Lung microvascular endothelial cell (primary cell): Measurements from ENCODE around the gene EEF2K. TPM values are rescaled to one million over a fixed set of nuclear protein-coding genes. Genes with fewer than 3 reads are reported as not detected.

ENCODE experiments used
- DNase-seq, 2 donors: peaks; one replicate each; pipeline versions ENCODE4 v3.0.0 to v3.0.0-alpha.2; 2010; ENCODE audit warnings: low read depth in 2 of 2
- total RNA-seq: library from RNA; depleted of rRNA; stranded (reverse); fragments of >200 nt; gene quantifications from 2 replicates; pipeline ENCODE4 v1.2.1, GENCODE V29; 2014

EEF2K gene
- total RNA-seq, 1 donor from 2014 or later: 36.7 TPM

GRCh38 chr16:22240023-22240710 lies 34.1 kb downstream of the EEF2K start:
- no peak for DNase-seq

GRCh38 chr16:22250522-22250921 lies 44.4 kb downstream of the EEF2K start:
- DNase-seq: peak in 1 of 2 donors; percentile 30

- DNase-seq: no peak
Observed at GRCh38 chr16:22252317-22252716, 46.2 kb downstream of the EEF2K start.

- DNase-seq: no peak
Observed at GRCh38 chr16:22253272-22253671, 47.2 kb downstream of the EEF2K start.

GRCh38 chr16:22255335-22255734 lies 49.3 kb downstream of the EEF2K start:
- no peak for DNase-seq

GRCh38 chr16:22257440-22257839 lies 51.4 kb downstream of the EEF2K start:
- no peak for DNase-seq

GRCh38 chr16:22260490-22260889 lies 54.4 kb downstream of the EEF2K start:
- no peak for DNase-seq

- DNase-seq: peak; percentile 25 to 58
Observed at GRCh38 chr16:22262460-22262859, 56.4 kb downstream of the EEF2K start.

GRCh38 chr16:22264786-22265185 lies 58.7 kb downstream of the EEF2K start:
- DNase-seq: no peak

GRCh38 chr16:22265351-22265750 lies 59.3 kb downstream of the EEF2K start:
- no peak for DNase-seq

- DNase-seq: no peak
Observed at GRCh38 chr16:22266546-22266945, 60.5 kb downstream of the EEF2K start.

- DNase-seq: no peak
Observed at GRCh38 chr16:22267764-22268163, 61.7 kb downstream of the EEF2K start.

GRCh38 chr16:22270525-22270924 lies 64.4 kb downstream of the EEF2K start:
- DNase-seq: no peak

- no peak for DNase-seq
Observed at GRCh38 chr16:22272870-22273650, 67.0 kb downstream of the EEF2K start.

- no peak for DNase-seq
Observed at GRCh38 chr16:22274916-22275315, 68.8 kb downstream of the EEF2K start.

- no peak for DNase-seq
Observed at GRCh38 chr16:22278441-22279230, 72.6 kb downstream of the EEF2K start.

GRCh38 chr16:22282254-22282892 lies 76.3 kb downstream of the EEF2K start:
- DNase-seq: no peak

- DNase-seq: no peak
Observed at GRCh38 chr16:22284637-22285036, 78.6 kb downstream of the EEF2K start.

- no peak for DNase-seq
Observed at GRCh38 chr16:22285080-22285479, 79.0 kb downstream of the EEF2K start.

GRCh38 chr16:22291020-22291419 lies 84.9 kb downstream of the EEF2K start:
- DNase-seq: no peak

- no peak for DNase-seq
Observed at GRCh38 chr16:22291860-22292318, 85.8 kb downstream of the EEF2K start.

- DNase-seq: no peak
Observed at GRCh38 chr16:22292320-22292719, 86.2 kb downstream of the EEF2K start.
